H1 (cell line): ENCODE measurements around the gene RDH5. TPM values are rescaled to one million over a fixed set of nuclear protein-coding genes. Genes with fewer than 3 reads are reported as not detected.

ENCODE experiments used
- CTCF ChIA-PET: fragments of 300-600 bp; sonication (Branson Sonifier 250); formaldehyde crosslinking; loops from one replicate; lab custom pipeline; 2021; ENCODE audit not compliant: partially characterized antibody; lab: Charles Lee
- POLR2A ChIA-PET: fragments of 300-600 bp; sonication (Branson Sonifier 250); formaldehyde crosslinking; loops from one replicate; lab custom pipeline; 2021; ENCODE audit warnings: inconsistent platforms; ENCODE audit not compliant: partially characterized antibody; lab: Charles Lee
- DNase-seq, 2 experiments: peaks; one replicate each; pipeline versions ENCODE4 v3.0.0 to v3.0.0-alpha.2; 2010 to 2022; ENCODE audit warnings: low spot score in 2 of 2, low read depth in 1 of 2, mixed read lengths in 1 of 2
- FAIRE-seq: peaks from 2 replicates; lab custom pipeline; 2011; peaks lifted over from hg19 to GRCh38; lab: Jason Lieb, UNC
- H2AFZ ChIP-seq: 2 replicates; pipeline ENCODE4 v1.8.1; 2012; ENCODE audit warnings: low read length, inconsistent platforms
- H2AK5ac ChIP-seq: 2 replicates; pipeline ENCODE4 v1.6.1; 2013; ENCODE audit warnings: low read depth, low read length
- H2BK120ac ChIP-seq: replicated peaks from 2 replicates; pipeline ENCODE3; 2013; ENCODE audit warnings: low read depth, low read length, inconsistent platforms
- H2BK12ac ChIP-seq: 2 replicates; pipeline ENCODE4 v1.6.1; 2013; ENCODE audit warnings: low read depth, low read length
- H2BK15ac ChIP-seq: 2 replicates; pipeline ENCODE4 v1.6.1; 2013; ENCODE audit warnings: low read length
- H2BK20ac ChIP-seq: 2 replicates; pipeline ENCODE4 v1.6.1; 2013; ENCODE audit warnings: low read length
- H2BK5ac ChIP-seq: 2 replicates; pipeline ENCODE4 v1.6.1; 2013; ENCODE audit warnings: low read depth, low read length
- H3K14ac ChIP-seq: 2 replicates; pipeline ENCODE4 v1.6.1; 2013; ENCODE audit warnings: inconsistent platforms; ENCODE audit not compliant: insufficient read length
- H3K18ac ChIP-seq: 2 replicates; pipeline ENCODE4 v1.6.1; 2013; ENCODE audit warnings: low read length; ENCODE audit errors: extremely low read depth
- H3K23ac ChIP-seq: 2 replicates; pipeline ENCODE4 v1.6.1; 2013; ENCODE audit warnings: inconsistent platforms; ENCODE audit not compliant: insufficient read length
- H3K23me2 ChIP-seq: 2 replicates; pipeline ENCODE4 v1.6.1; 2013; ENCODE audit warnings: low read depth, low read length
- H3K27ac ChIP-seq: 2 replicates; pipeline ENCODE4 v1.6.1; 2011; ENCODE audit warnings: low read depth, low read length, inconsistent platforms
- H3K27me3 ChIP-seq, 4 experiments: replicated peaks in 1 of 4; 1 replicate in 1 of 4; 2 replicates in 3 of 4; pipeline versions ENCODE4 v1.6.1 to v1.8.1; 2011 to 2013; ENCODE audit warnings: low read length in 3 of 4, mild to moderate bottlenecking in 3 of 4, inconsistent platforms in 2 of 4, mixed read lengths in 2 of 4, moderate library complexity in 1 of 4; ENCODE audit not compliant: control insufficient read depth in 3 of 4, insufficient read depth in 3 of 4; ENCODE audit errors: extremely low read depth in 1 of 4
- H3K36me3 ChIP-seq, 4 experiments: 2 replicates each; pipeline versions ENCODE4 v1.6.1 to v1.8.1; 2011 to 2013; ENCODE audit warnings: mild to moderate bottlenecking in 4 of 4, low read length in 3 of 4, moderate library complexity in 2 of 4, control low read depth in 1 of 4, inconsistent platforms in 1 of 4; ENCODE audit not compliant: insufficient read depth in 4 of 4, control insufficient read depth in 2 of 4
- H3K4ac ChIP-seq: replicated peaks from 2 replicates; pipeline ENCODE3; 2013; ENCODE audit warnings: low read length, low read depth, mixed read lengths, inconsistent platforms; ENCODE audit not compliant: insufficient read length
- H3K4me1 ChIP-seq, 4 experiments: replicated peaks in 1 of 4; 1 replicate in 1 of 4; 2 replicates in 3 of 4; pipeline versions ENCODE4 v1.6.1 to v1.8.1; 2011 to 2013; ENCODE audit warnings: low read length in 3 of 4, inconsistent platforms in 2 of 4, mixed read lengths in 1 of 4; ENCODE audit not compliant: insufficient read depth in 4 of 4, control insufficient read depth in 3 of 4
- H3K4me2 ChIP-seq, 2 experiments: 2 replicates each; pipeline versions ENCODE4 v1.6.1 to v1.8.1; 2011 to 2013; ENCODE audit warnings: low read depth in 2 of 2, low read length in 2 of 2, control low read depth in 1 of 2, inconsistent platforms in 1 of 2, mild to moderate bottlenecking in 1 of 2; ENCODE audit not compliant: insufficient read depth in 1 of 2
- H3K4me3 ChIP-seq, 4 experiments: fragments of 200-600, 300-600 bp in 1 of 4; sonication (generic), shearing (Covaris generic), sonication (Bioruptor Twin) in 1 of 4; 2 replicates each; pipeline versions ENCODE4 v1.5.1 to v1.8.1; 2011 to 2016; ENCODE audit warnings: low read length in 4 of 4, low read depth in 3 of 4, control low read depth in 2 of 4, inconsistent platforms in 2 of 4, mild to moderate bottlenecking in 2 of 4, mixed read lengths in 1 of 4, moderate library complexity in 1 of 4; ENCODE audit not compliant: insufficient read depth in 2 of 4; ENCODE audit errors: extremely low read depth in 1 of 4
- H3K56ac ChIP-seq: replicated peaks from 2 replicates; pipeline ENCODE3; 2013; ENCODE audit warnings: low read depth, mild to moderate bottlenecking, mixed read lengths, low read length, inconsistent platforms; ENCODE audit not compliant: insufficient read length
- H3K79me1 ChIP-seq: 2 replicates; pipeline ENCODE4 v1.6.1; 2013; ENCODE audit warnings: low read depth, low read length, control low read depth
- H3K79me2 ChIP-seq, 2 experiments: 2 replicates each; pipeline versions ENCODE4 v1.6.1 to v1.8.1; 2012 to 2013; ENCODE audit warnings: low read length in 2 of 2, mild to moderate bottlenecking in 2 of 2, inconsistent platforms in 1 of 2; ENCODE audit not compliant: insufficient read depth in 2 of 2, control insufficient read depth in 1 of 2
- H3K9ac ChIP-seq, 4 experiments: replicated peaks in 1 of 4; 1 replicate in 1 of 4; 2 replicates in 3 of 4; pipeline versions ENCODE4 v1.6.1 to v1.8.1; 2011 to 2013; ENCODE audit warnings: low read depth in 3 of 4, low read length in 3 of 4, control low read depth in 2 of 4, mild to moderate bottlenecking in 2 of 4, moderate library complexity in 2 of 4, inconsistent platforms in 1 of 4; ENCODE audit errors: extremely low read depth in 1 of 4
- H3K9me3 ChIP-seq, 2 experiments: 2 replicates each; pipeline versions ENCODE4 v1.6.1 to v1.8.1; 2012 to 2013; ENCODE audit warnings: mild to moderate bottlenecking in 2 of 2, moderate library complexity in 2 of 2, control low read depth in 1 of 2, inconsistent platforms in 1 of 2, low read depth in 1 of 2, low read length in 1 of 2, mixed read lengths in 1 of 2; ENCODE audit not compliant: insufficient read depth in 2 of 2
- H4K20me1 ChIP-seq, 2 experiments: replicated peaks in 1 of 2; 2 replicates each; pipeline versions ENCODE3 to v1.8.1; 2011 to 2013; ENCODE audit warnings: inconsistent platforms in 2 of 2, low read length in 2 of 2, mild to moderate bottlenecking in 1 of 2; ENCODE audit not compliant: insufficient read depth in 2 of 2, control insufficient read depth in 1 of 2
- H4K5ac ChIP-seq: 2 replicates; pipeline ENCODE4 v1.6.1; 2013; ENCODE audit warnings: low read length, low read depth, mixed read lengths, inconsistent platforms; ENCODE audit not compliant: insufficient read length
- H4K8ac ChIP-seq: 2 replicates; pipeline ENCODE4 v1.8.0; 2013; ENCODE audit warnings: mild to moderate bottlenecking, moderate library complexity, low read length, inconsistent platforms; ENCODE audit not compliant: insufficient read depth; ENCODE audit errors: extremely low read depth
- H4K91ac ChIP-seq: replicated peaks from 2 replicates; pipeline ENCODE3; 2013; ENCODE audit warnings: low read length, mixed read lengths, inconsistent platforms; ENCODE audit not compliant: insufficient read length
- ASH2L ChIP-seq: fragments of 200-600, 300-600 bp; sonication (generic); IDR thresholded peaks from one replicate; pipeline ENCODE4 v1.7.1; 2017; ENCODE audit warnings: low read length
- CTBP2 ChIP-seq: IDR thresholded peaks from 2 replicates; pipeline ENCODE4 v1.7.0; 2011; ENCODE audit warnings: borderline replicate concordance, mild to moderate bottlenecking, moderate library complexity, mixed read lengths, low read length; ENCODE audit not compliant: insufficient read depth, insufficient read length
- GABPA ChIP-seq: IDR thresholded peaks from 2 replicates; pipeline ENCODE4 v1.6.1; 2011; ENCODE audit warnings: mild to moderate bottlenecking, low read length, moderate library complexity, borderline replicate concordance; ENCODE audit not compliant: insufficient read depth
- MAFK ChIP-seq: IDR thresholded peaks from 2 replicates; pipeline ENCODE4 v1.6.1; 2012; ENCODE audit warnings: low read depth, mild to moderate bottlenecking, improper control_type of control experiment, low read length
- PHF8 ChIP-seq: fragments of 200-600 bp; sonication (generic); conservative IDR thresholded peaks from 2 replicates; pipeline ENCODE4 v1.7.1; 2012; ENCODE audit warnings: low read depth, mild to moderate bottlenecking, inconsistent platforms, low read length, moderate library complexity
- RFX5 ChIP-seq: IDR thresholded peaks from 2 replicates; pipeline ENCODE4 v1.6.1; 2011; ENCODE audit warnings: low read depth, low read length, improper control_type of control experiment, borderline replicate concordance
- YY1 ChIP-seq: IDR thresholded peaks from 2 replicates; pipeline ENCODE4 v1.6.1; 2011; ENCODE audit warnings: low read depth, mild to moderate bottlenecking, low read length
- WGBS, 2 experiments: shearing (Covaris generic) in 1 of 2; methylation state at CpG; one replicate each; pipeline versions ENCODE4 v1.1.6 to v1.1.7; 2013 to 2015; ENCODE audit warnings: low lambda C conversion rate in 2 of 2, mixed read lengths in 2 of 2, inconsistent platforms in 1 of 2, low coverage in 1 of 2, missing lambda C conversion rate in 1 of 2; ENCODE audit not compliant: insufficient replicate concordance in 2 of 2, insufficient coverage in 1 of 2, insufficient read length in 1 of 2; ENCODE audit errors: extremely low coverage in 1 of 2, missing lambda C conversion rate in 1 of 2; 5-methylcytosine and 5-hydroxymethylcytosine counted together
- polyA plus RNA-seq, 7 experiments: library from polyadenylated mRNA; depleted of rRNA in 3 of 7; stranded (reverse) in 5 of 7; unstranded in 2 of 7; fragments of >200 nt in 5 of 7; fragments of 200-250 nt in 2 of 7; gene quantifications; 1 replicate in 5 of 7; 2 replicates in 1 of 7; 4 replicates in 1 of 7; pipeline versions ENCODE4 v1.2.1 to v1.2.3, GENCODE V29; 2011 to 2013; ENCODE audit warnings: missing spikeins in 2 of 7, mixed read lengths in 2 of 7
- total RNA-seq: library from RNA; stranded (reverse); fragmentation: NEBNext Ultra II Directional; extraction: Animal tissue kit (Norgen Biotek cat#: 25700); gene quantifications from 2 replicates; pipeline ENCODE4 v1.2.1, GENCODE V29; 2021

Gene RDH5
- total and polyA plus RNA-seq, 2 of the 8 experiments (the other 6 are each of a cell fraction or from before 2014, with no cell fraction given): 4.2 to 6.0 TPM

DNA sequence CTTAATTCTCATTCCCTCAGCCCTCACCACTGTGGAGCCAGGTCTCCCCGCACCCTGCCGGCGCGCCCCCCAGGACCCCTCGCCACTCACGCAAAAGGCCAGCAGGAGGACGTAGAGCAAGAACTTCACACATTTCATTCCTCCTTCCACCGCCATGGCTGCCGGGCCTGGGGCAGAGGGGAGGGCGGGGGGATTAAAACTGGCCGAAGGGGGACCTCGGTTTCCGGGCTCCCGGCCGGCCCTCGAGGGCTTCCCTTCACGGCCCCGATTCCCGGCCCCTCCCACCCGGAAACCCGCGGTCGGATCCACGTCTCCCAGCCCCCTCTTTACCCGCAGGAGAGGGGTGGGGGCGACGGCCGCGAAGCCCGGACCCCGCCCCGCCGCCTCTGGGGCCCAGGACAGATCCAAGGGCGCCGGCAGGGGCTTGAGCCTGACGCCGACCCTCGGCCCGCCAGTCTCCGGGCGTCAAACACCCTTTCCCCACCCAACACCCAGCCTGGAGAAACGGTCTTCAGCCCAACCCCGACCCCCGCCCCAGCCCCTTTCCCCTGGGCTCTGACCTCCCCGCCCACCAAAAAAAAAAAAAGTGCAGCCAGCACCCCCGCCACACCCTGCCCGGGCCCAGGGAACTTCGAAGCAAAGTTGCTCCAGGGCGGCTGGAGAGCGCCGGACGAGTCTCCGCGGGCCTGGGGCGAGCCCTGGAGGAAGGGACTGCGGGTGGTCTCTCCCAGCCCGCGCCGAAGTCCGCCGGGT, 8.2 kb downstream of the RDH5 start:
- POLR2A ChIA-PET: interaction anchor here (1.0 to 34.1 kb wide), 12 partner anchors 9 to 376 kb away, joined by 3 to 809 read pairs (median 10); partner anchors contain the start of genes BLOC1S1, ITGA7, ORMDL2 and PA2G4
- Histone ChIP-seq H3K79me2 (peaks cover 0 to 17% of the 10 kb centered on the region in 2 experiments; a peak in 2 of 4 replicates), H4K5ac (peak overlapping the region; percentile 63), H4K91ac (peak overlapping the region; percentile 40), H2BK15ac (peak overlapping the region; percentile 65), H3K23ac (no peak overlapping the region), H3K23me2 (peaks cover 15% of the 10 kb centered on the region), H3K4ac (peak overlapping the region; percentile 24)
- 0 out of 2 replicates have a peak, but pooled peaks have one; percentile 12 for TF ChIP-seq GABPA
- no peak for TF ChIP-seq CTBP2
- TF ChIP-seq YY1: peak; percentile 67; the same call in 1 of the 2 replicates
- peak; percentile 10 for TF ChIP-seq ASH2L
- 0 out of 2 replicates have a peak, but pooled peaks have one; percentile 13 for TF ChIP-seq PHF8
- no peak for TF ChIP-seq RFX5
- TF ChIP-seq MAFK: no peak
- TF ChIP-seq, all 59 proteins: peak for 4
- peak overlapping the region; percentile 66 for H3K56ac ChIP-seq
- H3K79me1 ChIP-seq: peaks cover 5% of the 10 kb centered on the region; the same call in 1 of the 2 replicates
- H3K4me3 ChIP-seq: peak overlapping the region; percentile 54 to 93 (median 90)
- H2BK5ac ChIP-seq: peak overlapping the region; percentile 77; the same call in 1 of the 2 replicates
- H2AK5ac ChIP-seq: no peak overlapping the region
- H4K8ac ChIP-seq: peak overlapping the region; percentile 70
- H3K9ac ChIP-seq: peak overlapping the region; percentile 31 to 86 (median 68)
- CTCF ChIA-PET: interaction anchor here (1.1 to 2.7 kb wide), 9 partner anchors 9 to 90 kb away, joined by 4 to 34 read pairs (median 12); partner anchors contain the start of genes ITGA7, ORMDL2, RDH5 and SARNP
- no peak overlapping the region for H2BK12ac ChIP-seq
- no peak overlapping the region for H2BK120ac ChIP-seq
- no peaks in the 10 kb centered on the region for H3K27me3 ChIP-seq
- H3K27ac ChIP-seq: peak overlapping the region; percentile 61; the same call in 1 of the 2 replicates
- no peak overlapping the region for H2BK20ac ChIP-seq
- DNase-seq (no peak), FAIRE-seq (no peak)
- H2AFZ ChIP-seq: no peak overlapping the region
- no peaks in the 10 kb centered on the region for H3K9me3 ChIP-seq
- H3K36me3 ChIP-seq: peaks cover 6 to 29% (median 15%) of the 10 kb centered on the region in 4 experiments; a peak in 5 of 8 replicates
- H3K4me2 ChIP-seq: peak overlapping the region; percentile 82 to 92
- H3K18ac ChIP-seq: peak overlapping the region; percentile 85
- 2% methylated on average over 12 of the region's 61 CpGs; no CpG with 5 or more reads in 1 of the 2 experiments for WGBS, 2 experiments
- no peak overlapping the region for H3K14ac ChIP-seq
- H3K4me1 ChIP-seq: peaks cover 0 to 12% (median 10%) of the 10 kb centered on the region in 4 experiments; a peak in 6 of 7 replicates
- H4K20me1 ChIP-seq: peaks cover 0 to 6% of the 10 kb centered on the region in 2 experiments
